Islet of Langerhans (tissue), 1 donor: Measurements from ENCODE around the gene GMPS.
"Not testable (repeated sequence)": the region's sequence is repeated elsewhere in the genome, so short reads cannot be mapped to it uniquely, and the experiment has no call there.

ENCODE experiments used
- FAIRE-seq: peaks from one replicate; lab custom pipeline; 2011; peaks lifted over from hg19 to GRCh38; lab: Jason Lieb, UNC

GMPS gene

GRCh38 chr3:155872904-155873646 lies 2.6 kb downstream of the GMPS start:
- FAIRE-seq = no peak

GRCh38 chr3:155876037-155876436 lies 5.6 kb downstream of the GMPS start:
- no peak for FAIRE-seq

GRCh38 chr3:155876503-155876902 lies 6.1 kb downstream of the GMPS start:
- no peak for FAIRE-seq

GRCh38 chr3:155880286-155880685 lies 9.8 kb downstream of the GMPS start:
- no peak for FAIRE-seq

GRCh38 chr3:155884292-155884691 lies 13.8 kb downstream of the GMPS start:
- FAIRE-seq = no peak

- peak; percentile 51 for FAIRE-seq
Measured at GRCh38 chr3:155885292-155885691, 14.8 kb downstream of the GMPS start.

GRCh38 chr3:155886348-155886747 lies 15.9 kb downstream of the GMPS start:
- FAIRE-seq = not testable (repeated sequence)

GRCh38 chr3:155886915-155887314 lies 16.5 kb downstream of the GMPS start:
- FAIRE-seq = no peak

GRCh38 chr3:155889212-155889611 lies 18.8 kb downstream of the GMPS start:
- no peak for FAIRE-seq

- FAIRE-seq = peak; percentile 55
Measured at GRCh38 chr3:155889952-155890351, 19.5 kb downstream of the GMPS start.

GRCh38 chr3:155890671-155891190 lies 20.3 kb downstream of the GMPS start:
- no peak for FAIRE-seq

- FAIRE-seq = no peak
Measured at GRCh38 chr3:155891321-155891720, 20.9 kb downstream of the GMPS start.

GRCh38 chr3:155895379-155895900 lies 25.0 kb downstream of the GMPS start:
- no peak for FAIRE-seq

- no peak for FAIRE-seq
Measured at GRCh38 chr3:155906900-155907299, 36.5 kb downstream of the GMPS start.

GRCh38 chr3:155908086-155908485 lies 37.6 kb downstream of the GMPS start:
- no peak for FAIRE-seq

- FAIRE-seq = no peak
Measured at GRCh38 chr3:155908605-155909004, 38.2 kb downstream of the GMPS start.

GRCh38 chr3:155912090-155912489 lies 41.6 kb downstream of the GMPS start:
- FAIRE-seq = no peak

- FAIRE-seq = no peak
Measured at GRCh38 chr3:155912579-155913190, 42.2 kb downstream of the GMPS start.

- no peak for FAIRE-seq
Measured at GRCh38 chr3:155917781-155918180, 47.3 kb downstream of the GMPS start.

GRCh38 chr3:155919728-155920127 lies 49.3 kb downstream of the GMPS start:
- FAIRE-seq = no peak

- no peak for FAIRE-seq
Measured at GRCh38 chr3:155921486-155921885, 51.0 kb downstream of the GMPS start.

GRCh38 chr3:155934230-155934629 lies 63.8 kb downstream of the GMPS start:
- no peak for FAIRE-seq

- FAIRE-seq = no peak
Measured at GRCh38 chr3:155938409-155938808, 68.0 kb downstream of the GMPS start.

GRCh38 chr3:155941354-155941753 lies 70.9 kb downstream of the GMPS start:
- no peak for FAIRE-seq
